Endothelial cell of umbilical vein (primary cell): ENCODE results near the gene GUCA2A. TPM values are rescaled to one million over a fixed set of nuclear protein-coding genes. Genes with fewer than 3 reads are reported as not detected.

Experiments used
- BruUV-seq: library from RNA; stranded (reverse); fragments of 400-500 nt; replicated peaks from 2 replicates; lab custom pipeline; 2021; lab: Mats Ljungman, UMichigan
- CTCF ChIA-PET: fragments of 300-600, 350-600 bp; sonication (Branson Sonifier 250); formaldehyde crosslinking; loops from one replicate; lab custom pipeline; 2021; ENCODE audit warnings: antibody characterized with exemption, inconsistent platforms; lab: Charles Lee
- POLR2A ChIA-PET: fragments of 300-600, 350-600 bp; sonication (Branson Sonifier 250); formaldehyde crosslinking; loops from one replicate; lab custom pipeline; 2021; ENCODE audit warnings: antibody characterized with exemption, inconsistent platforms; lab: Charles Lee
- DNase-seq: peaks from one replicate; pipeline ENCODE4 v3.0.0-alpha.2; 2011; ENCODE audit warnings: low read depth, low spot score
- FAIRE-seq: peaks from 2 replicates; lab custom pipeline; 2011; peaks lifted over from hg19 to GRCh38; lab: Jason Lieb, UNC
- H2AFZ ChIP-seq: 2 replicates; pipeline ENCODE4 v1.6.0; 2012; ENCODE audit warnings: low read depth, low read length, control low read depth, inconsistent platforms
- H3K27ac ChIP-seq: 2 replicates; pipeline ENCODE4 v1.5.1; 2011; ENCODE audit warnings: low read depth, mild to moderate bottlenecking, control low read depth, low read length, moderate library complexity; ENCODE audit not compliant: insufficient read depth
- H3K27me3 ChIP-seq, 2 experiments: 2 replicates each; pipeline versions ENCODE4 v1.6.0 to v1.6.1; 2011; ENCODE audit warnings: low read length in 2 of 2, mixed read lengths in 1 of 2; ENCODE audit not compliant: control insufficient read depth in 2 of 2, insufficient read depth in 2 of 2
- H3K36me3 ChIP-seq, 2 experiments: 2 replicates in 1 of 2; 3 replicates in 1 of 2; pipeline ENCODE4 v1.5.1; 2011; ENCODE audit warnings: low read length in 2 of 2, mild to moderate bottlenecking in 1 of 2, moderate library complexity in 1 of 2; ENCODE audit not compliant: control insufficient read depth in 2 of 2, insufficient read depth in 2 of 2; ENCODE audit errors: extremely low read depth in 1 of 2
- H3K4me1 ChIP-seq: 3 replicates; pipeline ENCODE4 v1.5.1; 2011; ENCODE audit warnings: mild to moderate bottlenecking, low read length; ENCODE audit not compliant: control insufficient read depth, insufficient read depth; ENCODE audit errors: extremely low read depth
- H3K4me2 ChIP-seq: 2 replicates; pipeline ENCODE4 v1.6.1; 2011; ENCODE audit warnings: low read length, control low read depth, mixed read lengths; ENCODE audit not compliant: insufficient read depth
- H3K4me3 ChIP-seq, 3 experiments: fragments of 200-600 bp in 1 of 3; sonication (generic), shearing (Covaris generic) in 1 of 3; replicated peaks in 1 of 3; 2 replicates each; pipeline ENCODE4 v1.5.1; 2011 to 2016; ENCODE audit warnings: control low read depth in 3 of 3, low read length in 3 of 3, mild to moderate bottlenecking in 2 of 3, inconsistent platforms in 1 of 3, low read depth in 1 of 3, moderate library complexity in 1 of 3; ENCODE audit not compliant: insufficient read depth in 1 of 3
- H3K79me2 ChIP-seq: 2 replicates; pipeline ENCODE4 v1.6.0; 2012; ENCODE audit warnings: low read length, inconsistent platforms; ENCODE audit not compliant: control insufficient read depth, insufficient read depth
- H3K9ac ChIP-seq: replicated peaks from 2 replicates; pipeline ENCODE3; 2011; ENCODE audit warnings: low read length, control low read depth; ENCODE audit not compliant: insufficient read depth; ENCODE audit errors: extremely low read depth
- H3K9me1 ChIP-seq: replicated peaks from 3 replicates; pipeline ENCODE4 v1.6.0; 2011; ENCODE audit warnings: mild to moderate bottlenecking, low read length; ENCODE audit not compliant: control insufficient read depth, insufficient read depth; ENCODE audit errors: extremely low read depth
- H3K9me3 ChIP-seq: replicated peaks from 2 replicates; pipeline ENCODE4 v1.5.1; 2012; ENCODE audit warnings: low read length, inconsistent platforms; ENCODE audit not compliant: control insufficient read depth, insufficient read depth
- H4K20me1 ChIP-seq: replicated peaks from 2 replicates; pipeline ENCODE3; 2011; ENCODE audit warnings: mild to moderate bottlenecking, low read length; ENCODE audit not compliant: control insufficient read depth, insufficient read depth; ENCODE audit errors: extremely low read depth
- GATA2 ChIP-seq: IDR thresholded peaks from 2 replicates; pipeline ENCODE4 v1.7.0; 2011; ENCODE audit warnings: low read depth, mild to moderate bottlenecking, moderate library complexity, mixed read lengths, low read length; ENCODE audit not compliant: insufficient read length, insufficient read depth
- dilution Hi-C: fragments of 300-500 bp; cut with MboI; formaldehyde crosslinking; loops from one replicate; pipeline ENCODE4 v1.15.0; 2019; ENCODE audit warnings: low sequenced_read_pairs; ENCODE audit not compliant: extremely low pct_ligation_motif_present
- intact Hi-C: fragments of 100-400 bp; cut with micrococcal nuclease; formaldehyde crosslinking; loops from one replicate; pipeline ENCODE4 v1.10.0; 2022
- polyA plus RNA-seq, 4 experiments: library from polyadenylated mRNA; depleted of rRNA in 3 of 4; stranded (reverse) in 3 of 4; unstranded in 1 of 4; fragments of >200 nt; gene quantifications; 2 replicates each; pipeline versions ENCODE4 v1.2.1 to v1.2.3, GENCODE V29; 2011 to 2012; ENCODE audit warnings: missing spikeins in 1 of 4
- total RNA-seq: library from RNA; stranded (reverse); gene quantifications from 2 replicates; pipeline ENCODE4 v1.2.3, GENCODE V29; 2021
- TF ChIP-seq, protein P1 (sequence below), 2 donors: IDR thresholded peaks; 1 replicate in 1 of 2; 2 replicates in 1 of 2; pipeline ENCODE4 v1.5.1; 2011; ENCODE audit warnings: low read length in 2 of 2, mild to moderate bottlenecking in 2 of 2, moderate library complexity in 2 of 2, control low read depth in 1 of 2, inconsistent platforms in 1 of 2, low read depth in 1 of 2; ENCODE audit not compliant: insufficient read depth in 1 of 2; ENCODE audit errors: extremely low read depth in 1 of 2

GUCA2A gene
- total and polyA plus RNA-seq, 2 donors (not counting 3 experiments of a cell fraction or from before 2014, with no cell fraction given) = not detected

DNA sequence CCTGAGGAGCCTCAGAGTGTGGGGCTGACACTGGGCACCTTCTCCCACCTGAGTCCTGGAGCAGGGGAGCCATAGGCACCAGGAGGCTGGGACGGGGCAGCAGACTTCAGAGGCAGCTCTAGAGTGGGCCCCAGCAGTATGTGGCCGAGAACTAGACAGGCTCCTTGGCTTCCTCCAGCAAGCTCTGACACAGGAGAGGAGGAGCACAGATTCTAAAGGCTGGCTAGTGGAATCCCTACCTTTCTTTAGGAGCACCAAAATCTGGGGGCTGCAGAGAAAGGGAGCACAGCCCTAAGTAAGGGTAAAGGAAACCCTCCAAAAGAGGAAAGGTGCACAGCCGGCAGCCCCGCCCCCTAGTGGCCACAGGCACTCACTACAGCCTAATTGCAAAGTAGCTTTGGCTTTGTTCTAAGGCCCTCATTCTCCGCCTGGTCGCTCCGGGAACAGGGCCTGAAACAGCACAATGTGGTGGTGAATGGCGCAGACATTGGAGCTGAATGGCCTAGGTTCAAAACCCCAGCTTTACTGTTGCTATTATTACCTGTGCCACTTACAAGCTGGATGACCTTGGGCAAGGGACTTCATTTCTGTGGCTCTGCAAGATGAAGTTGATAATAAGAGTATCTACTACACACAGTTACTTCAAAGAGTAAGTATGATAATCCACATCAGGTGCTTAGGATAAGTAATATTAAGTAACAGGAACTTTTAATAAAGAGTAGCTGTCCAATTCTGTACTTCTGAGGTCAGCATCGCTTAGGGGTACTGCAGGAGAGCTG is 8.8 kb upstream of the GUCA2A start:
- TF ChIP-seq, protein P1, sequence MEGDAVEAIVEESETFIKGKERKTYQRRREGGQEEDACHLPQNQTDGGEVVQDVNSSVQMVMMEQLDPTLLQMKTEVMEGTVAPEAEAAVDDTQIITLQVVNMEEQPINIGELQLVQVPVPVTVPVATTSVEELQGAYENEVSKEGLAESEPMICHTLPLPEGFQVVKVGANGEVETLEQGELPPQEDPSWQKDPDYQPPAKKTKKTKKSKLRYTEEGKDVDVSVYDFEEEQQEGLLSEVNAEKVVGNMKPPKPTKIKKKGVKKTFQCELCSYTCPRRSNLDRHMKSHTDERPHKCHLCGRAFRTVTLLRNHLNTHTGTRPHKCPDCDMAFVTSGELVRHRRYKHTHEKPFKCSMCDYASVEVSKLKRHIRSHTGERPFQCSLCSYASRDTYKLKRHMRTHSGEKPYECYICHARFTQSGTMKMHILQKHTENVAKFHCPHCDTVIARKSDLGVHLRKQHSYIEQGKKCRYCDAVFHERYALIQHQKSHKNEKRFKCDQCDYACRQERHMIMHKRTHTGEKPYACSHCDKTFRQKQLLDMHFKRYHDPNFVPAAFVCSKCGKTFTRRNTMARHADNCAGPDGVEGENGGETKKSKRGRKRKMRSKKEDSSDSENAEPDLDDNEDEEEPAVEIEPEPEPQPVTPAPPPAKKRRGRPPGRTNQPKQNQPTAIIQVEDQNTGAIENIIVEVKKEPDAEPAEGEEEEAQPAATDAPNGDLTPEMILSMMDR (IDR thresholded peaks at IDR 0.05; ENCODE audit: extremely low read depth in 1 of 2, insufficient read depth in 1 of 2, low read depth in 1 of 2, low read length in 2 of 2) = peak; percentile 97 to 98
- no peak for TF ChIP-seq GATA2
- intact Hi-C loops (loop anchor here (1.0 to 10.0 kb wide), 5 partner anchors 26 to 599 kb away; partner anchors contain the start of genes CCDC30 and PPIH), dilution Hi-C loops (no loop called here)
- H3K27me3 ChIP-seq = no peaks in the 10 kb centered on the region
- no peak overlapping the region for H3K4me3 ChIP-seq
- H3K9me1 ChIP-seq = no peaks in the 10 kb centered on the region
- no peak overlapping the region for H3K4me2 ChIP-seq
- POLR2A ChIA-PET = no interaction called here
- CTCF ChIA-PET = interaction anchor here (0.5 to 4.9 kb wide), 77 partner anchors 8 to 659 kb away, joined by 3 to 58 read pairs (median 4); partner anchors contain the start of genes CCDC30, FOXJ3 and GUCA2A
- no peaks in the 10 kb centered on the region for H3K79me2 ChIP-seq
- H3K36me3 ChIP-seq = no peaks in the 10 kb centered on the region
- FAIRE-seq (peak; percentile 56), DNase-seq (peak; percentile 52)
- no peaks in the 10 kb centered on the region for H3K9me3 ChIP-seq
- no peak overlapping the region for H2AFZ ChIP-seq
- no peaks in the 10 kb centered on the region for H4K20me1 ChIP-seq
- H3K9ac ChIP-seq = no peak overlapping the region
- peaks cover 17% of the 10 kb centered on the region for H3K4me1 ChIP-seq
- no TSS peak for BruUV-seq
- H3K27ac ChIP-seq = no peak overlapping the region
